Retina (tissue), 1 donor: ENCODE results near the gene ACTN1.

Experiments
- DNase-seq: peaks from one replicate; pipeline ENCODE4 v3.0.0-alpha.2; 2016

The ACTN1 gene

GRCh38 chr14:68884031-68885030, 94.8 kb downstream of the ACTN1 start:
- DNase-seq = no peak

DNA sequence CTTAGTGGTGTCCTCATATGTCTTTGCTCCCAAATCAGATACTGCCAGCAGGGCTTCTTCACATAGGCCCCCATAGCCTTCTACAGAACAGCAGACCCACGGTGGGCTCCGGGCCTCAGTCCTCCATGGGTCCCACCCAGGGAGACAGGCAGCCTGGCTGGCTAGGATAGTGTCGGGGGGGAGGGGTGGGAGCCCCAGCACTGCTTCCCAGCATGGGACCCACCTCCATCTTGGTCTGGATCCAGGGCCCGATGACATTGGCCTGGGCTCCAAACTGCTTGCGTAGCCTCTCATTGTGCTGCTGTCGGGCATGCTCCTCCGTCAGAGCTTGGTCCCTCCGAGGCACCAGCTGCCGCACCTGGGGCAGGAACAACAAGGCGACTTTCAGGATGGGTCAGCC, 96.9 kb downstream of the ACTN1 start:
- no peak for DNase-seq

DNA sequence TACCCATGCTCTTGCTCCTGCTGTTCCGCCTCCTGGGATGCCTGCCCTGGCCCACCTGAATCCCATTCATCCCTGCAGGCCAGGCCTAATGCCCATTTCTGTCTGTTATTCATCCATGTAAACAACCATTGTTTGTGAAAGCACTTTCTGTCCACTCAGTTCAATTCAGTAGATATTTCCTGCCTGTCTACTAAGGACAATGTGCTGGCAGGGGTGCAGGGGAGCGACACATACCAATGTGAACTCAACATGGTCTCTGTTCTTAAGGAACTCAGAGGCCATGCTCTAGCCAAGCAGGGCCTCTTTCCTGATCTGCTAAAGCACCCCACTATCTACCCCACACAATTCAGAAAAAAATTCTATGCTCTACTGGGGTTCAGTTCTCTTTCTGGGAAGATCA, 97.7 kb downstream of the ACTN1 start:
- DNase-seq = no peak

- DNase-seq = no peak
These were observed 98.5 kb downstream of the ACTN1 start for GRCh38 chr14:68880581-68881105.

DNA sequence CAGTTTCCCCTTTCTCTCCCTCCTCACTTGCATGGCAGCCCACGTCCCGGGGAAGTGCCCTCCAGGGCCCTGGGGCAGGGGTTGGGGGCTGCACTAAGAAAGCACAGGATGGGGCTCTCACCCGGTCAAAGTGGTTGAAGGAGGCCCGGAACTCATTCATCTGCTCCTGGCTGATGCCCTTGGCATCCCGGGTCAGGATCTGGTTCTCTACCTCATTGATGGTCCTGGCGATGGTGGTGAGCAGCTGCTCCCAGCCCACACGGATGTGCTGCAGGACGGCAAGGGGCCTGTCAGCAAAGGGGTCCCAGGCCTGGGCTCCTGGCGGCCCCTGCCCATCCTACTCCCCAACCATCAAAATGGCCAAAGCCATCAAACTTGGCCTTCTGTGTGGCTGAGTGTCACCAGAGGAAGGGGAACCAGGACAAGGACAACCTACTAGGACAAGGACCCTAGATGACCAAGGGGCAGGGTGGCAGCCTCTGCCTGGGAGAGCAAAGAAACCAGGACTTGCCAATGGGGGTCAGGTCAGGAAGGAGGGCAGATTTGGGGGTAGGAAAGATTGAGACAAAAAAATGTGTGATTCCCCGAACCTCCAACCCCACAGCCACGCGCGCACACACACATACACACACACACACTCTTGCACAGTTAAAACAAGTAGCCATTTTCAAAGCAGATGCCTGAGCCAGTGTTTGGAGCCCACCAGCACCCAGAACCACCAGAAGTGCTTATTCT, 99.1 kb downstream of the ACTN1 start:
- no peak for DNase-seq

DNA sequence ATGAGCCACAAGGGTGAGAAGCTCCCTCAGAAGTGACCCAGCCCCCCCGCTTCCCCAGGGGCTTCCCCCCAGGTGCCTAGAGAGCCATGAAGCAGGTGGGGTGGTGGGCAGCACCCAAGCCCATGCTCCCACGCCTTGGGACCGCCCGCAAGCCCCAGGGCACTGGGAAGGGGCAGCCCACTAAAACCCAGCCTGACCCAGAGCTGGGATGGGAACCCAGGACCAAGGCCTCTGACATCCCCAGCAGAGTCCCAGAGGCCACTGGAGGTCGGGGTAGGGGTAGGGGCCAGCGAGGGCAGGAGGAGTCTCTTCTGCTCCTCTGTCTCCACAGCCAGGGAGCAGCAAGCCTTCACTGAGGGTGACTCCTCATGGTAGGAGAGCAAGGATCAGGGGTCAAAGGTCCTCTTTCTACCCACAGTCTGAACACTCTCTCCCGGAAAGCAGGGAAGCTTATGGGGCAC, 99.8 kb downstream of the ACTN1 start:
- DNase-seq = no peak

DNA sequence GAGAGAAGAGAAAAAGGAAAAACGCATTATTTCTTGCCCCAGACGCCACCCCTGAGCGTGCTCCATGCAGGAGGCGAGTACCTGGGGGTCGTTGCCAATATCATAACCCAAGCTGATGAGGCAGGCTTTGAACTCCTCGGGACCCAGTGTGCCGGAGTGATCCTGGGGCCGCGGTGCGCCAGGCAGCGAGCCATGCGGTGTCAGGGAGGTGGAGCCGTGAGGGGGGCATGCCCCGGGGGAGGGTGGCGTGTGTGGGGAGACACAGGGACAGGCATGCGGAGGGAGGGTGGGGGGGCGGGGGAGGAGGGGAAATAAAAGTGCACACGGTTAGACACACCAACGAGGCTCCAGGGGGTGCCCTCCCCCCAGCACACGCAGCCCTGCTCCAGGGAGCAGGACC, 100.2 kb downstream of the ACTN1 start:
- no peak for DNase-seq

- DNase-seq = no peak
These were observed 101.0 kb downstream of the ACTN1 start for GRCh38 chr14:68877993-68878575.

- DNase-seq = no peak
These were observed 102.1 kb downstream of the ACTN1 start for GRCh38 chr14:68876976-68877375.

- DNase-seq = no peak
These were observed 104.4 kb downstream of the ACTN1 start for GRCh38 chr14:68874746-68875155.

DNA sequence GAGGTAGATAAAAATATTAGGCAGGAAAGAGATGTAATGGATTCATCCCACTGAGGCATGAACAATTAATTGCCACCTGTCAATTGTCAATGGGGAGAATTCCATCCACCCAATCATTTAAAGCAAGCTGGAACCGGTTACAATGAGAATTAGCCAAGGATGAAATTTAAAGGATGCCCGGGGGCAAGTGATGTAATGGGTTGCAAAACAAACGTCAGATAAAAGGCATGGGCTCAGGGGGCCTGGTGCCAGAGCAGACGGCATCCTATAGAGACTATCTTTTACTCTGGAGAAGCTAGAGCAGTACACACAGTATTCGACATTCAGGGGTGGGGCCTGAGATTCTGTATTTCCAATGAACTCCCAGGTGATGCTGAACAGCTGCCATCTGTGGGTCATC, 105.7 kb downstream of the ACTN1 start:
- DNase-seq = peak; percentile 23

DNA sequence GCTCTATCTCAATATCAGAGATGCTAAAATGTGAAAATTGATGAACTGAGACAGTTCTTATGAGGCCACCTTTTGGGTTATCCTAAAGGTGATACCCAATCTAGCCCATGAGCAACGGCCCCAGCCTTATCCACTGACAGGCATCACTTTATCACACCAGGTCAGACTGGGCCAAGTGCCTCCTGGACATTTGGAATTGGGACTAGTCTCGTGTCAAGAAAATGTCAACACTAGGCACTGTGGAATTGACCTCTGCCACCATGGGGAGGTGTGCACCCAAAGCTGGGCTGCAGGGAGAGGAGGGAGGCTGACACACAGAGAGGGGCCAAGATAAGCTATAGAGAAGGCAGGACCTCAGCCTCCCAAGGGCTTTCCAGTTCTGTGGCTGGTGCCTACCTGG, 107.7 kb downstream of the ACTN1 start:
- no peak for DNase-seq

DNA sequence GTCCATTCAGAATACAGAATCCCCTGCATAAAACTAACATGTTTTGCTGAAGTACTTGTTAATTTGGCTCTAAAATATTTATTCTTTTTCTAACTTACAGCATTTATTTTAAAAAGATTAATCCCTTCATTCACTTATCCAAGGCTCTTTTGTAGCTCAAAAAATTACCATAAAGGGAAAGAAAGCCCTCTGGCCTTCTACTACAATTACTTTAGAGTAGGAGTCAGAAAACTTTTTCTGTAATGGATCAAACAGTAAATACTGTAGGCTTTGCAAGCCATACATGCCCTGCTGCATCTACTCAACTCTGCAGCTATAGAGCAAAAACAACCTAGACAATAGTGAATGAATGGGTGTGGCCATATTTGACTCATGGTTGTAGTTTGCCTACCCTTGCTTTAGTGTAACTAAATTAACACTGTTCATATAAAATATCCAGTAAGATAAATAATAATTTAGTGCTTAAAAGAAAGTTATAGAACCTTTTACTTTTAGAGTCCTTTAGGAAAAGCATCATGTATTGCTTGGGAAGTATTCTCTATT, 112.0 kb downstream of the ACTN1 start:
- DNase-seq = no peak

GRCh38 chr14:68865542-68865941, 113.6 kb downstream of the ACTN1 start:
- no peak for DNase-seq

DNA sequence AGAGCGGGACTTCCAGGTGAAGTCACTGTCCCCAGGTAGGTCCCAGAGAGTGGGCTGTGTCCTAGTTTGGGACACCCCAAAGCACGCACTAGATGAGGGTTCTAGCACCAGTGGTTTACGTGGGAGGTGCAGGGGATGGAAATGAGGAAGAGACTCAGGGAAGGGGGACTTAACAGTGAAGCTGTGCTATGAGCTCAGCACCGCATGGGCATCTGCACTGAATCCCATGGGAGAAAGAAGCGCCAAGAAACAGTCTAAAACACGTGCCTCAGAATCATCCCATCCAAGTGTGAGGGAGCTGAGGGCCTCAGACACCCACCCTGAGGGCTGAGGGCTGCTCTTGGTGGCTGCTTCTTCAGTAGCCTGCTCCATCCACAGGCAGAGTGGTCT, 114.7 kb downstream of the ACTN1 start:
- DNase-seq = no peak

GRCh38 chr14:68863610-68864360, 115.3 kb downstream of the ACTN1 start:
- DNase-seq = no peak

GRCh38 chr14:68862954-68863594, 116.0 kb downstream of the ACTN1 start:
- DNase-seq = peak; percentile 79

- no peak for DNase-seq
These were observed 118.3 kb downstream of the ACTN1 start for GRCh38 chr14:68860771-68861170.

DNA sequence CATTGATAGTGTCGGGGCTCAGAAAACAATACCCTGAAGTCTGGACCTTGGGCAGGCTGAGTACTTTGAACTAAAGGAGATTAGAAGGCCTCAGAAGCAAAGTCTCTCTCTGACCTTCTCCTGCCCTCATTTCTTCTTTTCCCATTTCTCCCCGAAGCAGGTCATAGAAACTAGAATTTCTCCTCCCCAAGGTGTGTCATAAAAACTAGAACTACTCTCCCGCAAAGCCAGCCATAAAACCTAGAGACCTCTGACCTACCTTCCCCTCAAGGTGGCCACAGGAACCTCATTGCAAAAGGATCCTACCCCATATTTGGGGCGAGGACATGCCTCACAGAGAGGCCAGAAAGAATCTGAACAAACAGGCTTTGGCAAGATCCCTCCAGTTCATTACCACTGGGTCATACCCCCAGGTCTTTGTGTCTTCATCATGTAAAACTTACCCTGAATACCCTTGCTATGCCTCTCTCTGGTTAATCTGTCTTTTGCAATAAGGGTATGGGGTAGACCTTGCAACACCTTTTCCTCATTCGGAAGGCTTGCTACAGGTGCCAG, 121.5 kb downstream of the ACTN1 start:
- DNase-seq = no peak

DNA sequence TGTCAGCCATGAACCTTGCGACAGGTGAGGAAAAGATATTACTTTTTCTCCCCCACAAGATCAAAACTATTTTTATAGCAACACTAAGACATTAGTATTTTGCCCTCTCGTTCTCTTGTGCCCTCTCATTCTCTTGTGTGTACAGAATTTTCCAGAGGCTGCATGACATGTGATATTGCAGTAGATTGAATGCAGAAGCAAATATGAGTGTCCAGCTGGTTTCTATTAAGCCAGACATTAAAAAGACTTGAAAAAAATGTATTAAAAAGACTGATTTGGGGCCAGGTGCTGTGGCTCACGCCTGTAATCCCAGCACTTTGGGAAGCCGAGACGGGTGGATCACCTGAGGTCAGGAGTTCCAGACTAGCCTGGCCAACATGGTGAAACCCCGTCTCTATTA, 122.5 kb downstream of the ACTN1 start:
- DNase-seq = no peak

GRCh38 chr14:68854421-68854820, 124.7 kb downstream of the ACTN1 start:
- DNase-seq = no peak
